NCI-H510A treated with DMSO at 0.1 percent for 48 hours (cell line): ENCODE data around the gene CACNB2.
"Not testable (repeated sequence)": the region's sequence is repeated elsewhere in the genome, so short reads cannot be mapped to it uniquely, and the experiment has no call there.

ENCODE experiments used
- DNase-seq: peaks from one replicate; lab custom pipeline; 2025; lab: John Stamatoyannopoulos, UW

CACNB2 gene

GRCh38 chr10:18145652-18146051 lies 5.4 kb downstream of the CACNB2 start:
- peak; percentile 19 for DNase-seq

- DNase-seq, result no peak
Measured at GRCh38 chr10:18149196-18149800, 9.1 kb downstream of the CACNB2 start.

GRCh38 chr10:18151356-18151890 lies 11.2 kb downstream of the CACNB2 start:
- DNase-seq, result no peak

GRCh38 chr10:18153381-18153780 lies 13.2 kb downstream of the CACNB2 start:
- DNase-seq, result not testable (repeated sequence)

- no peak for DNase-seq
Measured at GRCh38 chr10:18155321-18155720, 15.1 kb downstream of the CACNB2 start.

GRCh38 chr10:18156797-18157196 lies 16.6 kb downstream of the CACNB2 start:
- DNase-seq, result not testable (repeated sequence)

GRCh38 chr10:18157881-18158280 lies 17.7 kb downstream of the CACNB2 start:
- DNase-seq, result no peak

GRCh38 chr10:18158773-18159265 lies 18.6 kb downstream of the CACNB2 start:
- no peak for DNase-seq

GRCh38 chr10:18159557-18159956 lies 19.3 kb downstream of the CACNB2 start:
- DNase-seq, result no peak

- DNase-seq, result peak; percentile 6
Measured at GRCh38 chr10:18162021-18162627, 21.9 kb downstream of the CACNB2 start.

GRCh38 chr10:18164093-18164492 lies 23.9 kb downstream of the CACNB2 start:
- no peak for DNase-seq

GRCh38 chr10:18164748-18165361 lies 24.6 kb downstream of the CACNB2 start:
- DNase-seq, result no peak

- DNase-seq, result no peak
Measured at GRCh38 chr10:18178854-18179483, 38.7 kb downstream of the CACNB2 start.

GRCh38 chr10:18179891-18180290 lies 39.7 kb downstream of the CACNB2 start:
- DNase-seq, result no peak

- not testable (repeated sequence) for DNase-seq
Measured at GRCh38 chr10:18181382-18181781, 41.2 kb downstream of the CACNB2 start.

GRCh38 chr10:18185621-18186020 lies 45.4 kb downstream of the CACNB2 start:
- DNase-seq, result no peak

GRCh38 chr10:18190840-18191239 lies 50.6 kb downstream of the CACNB2 start:
- no peak for DNase-seq

- DNase-seq, result no peak
Measured at GRCh38 chr10:18194634-18195033, 54.4 kb downstream of the CACNB2 start.

GRCh38 chr10:18195060-18195799 lies 55.0 kb downstream of the CACNB2 start:
- no peak for DNase-seq

GRCh38 chr10:18196806-18197550 lies 56.8 kb downstream of the CACNB2 start:
- no peak for DNase-seq

GRCh38 chr10:18197706-18198105 lies 57.5 kb downstream of the CACNB2 start:
- no peak for DNase-seq
